ENCODE measurements around the gene PSAP. TPM values are rescaled to one million over a fixed set of nuclear protein-coding genes. Genes with fewer than 3 reads are reported as not detected.
"Not testable (repeated sequence)": the region's sequence is repeated elsewhere in the genome, so short reads cannot be mapped to it uniquely, and the experiment has no call there.

Gene PSAP
- total RNA-seq, 2 experiments from 2014 or later = 93.1 to 97.0 TPM

DNA sequence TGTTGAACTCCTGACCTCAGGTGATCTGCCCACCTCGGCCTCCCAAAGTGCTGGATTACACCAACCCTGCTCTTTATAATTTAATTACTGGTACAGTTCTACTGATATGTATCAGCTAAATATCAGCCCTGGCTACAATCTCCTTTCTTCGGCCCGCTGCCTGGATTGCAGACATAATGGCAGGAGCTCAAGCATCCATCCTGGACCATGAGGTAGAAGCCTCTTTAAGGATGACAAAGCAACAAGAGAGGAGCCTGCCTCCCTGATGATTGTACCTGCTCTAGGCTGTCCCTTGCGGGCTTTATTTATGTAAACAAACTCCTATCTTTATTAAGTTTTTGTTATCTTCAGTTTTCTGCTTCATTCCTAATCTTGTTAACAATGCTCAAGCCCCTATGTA lies 5.6 kb upstream of the PSAP start:
- no peak overlapping the region for H3K4me3 Mint-ChIP-seq
- peaks cover 8% of the 10 kb centered on the region for H3K4me1 Mint-ChIP-seq
- no peak for DNase-seq
- H3K9me3 Mint-ChIP-seq = no peaks in the 10 kb centered on the region
- no peak overlapping the region for H3K27ac Mint-ChIP-seq
- H3K27me3 Mint-ChIP-seq = no peaks in the 10 kb centered on the region
- H3K36me3 Mint-ChIP-seq = no peaks in the 10 kb centered on the region

DNA sequence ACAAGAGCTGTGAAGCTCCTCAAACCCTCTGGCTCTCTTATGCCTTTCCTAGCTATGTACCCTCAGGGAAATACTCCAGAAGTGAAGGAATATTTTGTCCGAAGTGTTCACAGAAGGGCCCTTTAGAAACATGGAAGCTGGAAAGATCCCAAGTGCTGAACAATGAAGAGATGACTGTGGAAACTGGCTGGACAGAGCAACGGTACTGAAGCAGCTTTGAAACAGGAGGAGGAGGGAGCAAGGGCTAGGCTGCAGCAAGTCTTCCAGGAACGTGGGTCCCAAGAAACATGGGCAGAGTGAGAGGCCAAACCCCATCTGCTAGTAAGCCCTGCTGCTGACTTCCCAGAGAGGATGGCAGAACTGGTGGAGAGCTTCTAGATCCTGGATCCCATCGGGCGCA lies 3.0 kb upstream of the PSAP start:
- no peaks in the 10 kb centered on the region for H3K9me3 Mint-ChIP-seq
- no peaks in the 10 kb centered on the region for H3K27me3 Mint-ChIP-seq
- peaks cover 19% of the 10 kb centered on the region for H3K4me1 Mint-ChIP-seq
- no peak for DNase-seq
- no peak overlapping the region for H3K4me3 Mint-ChIP-seq
- no peak overlapping the region for H3K27ac Mint-ChIP-seq
- peaks cover 3% of the 10 kb centered on the region for H3K36me3 Mint-ChIP-seq

DNA sequence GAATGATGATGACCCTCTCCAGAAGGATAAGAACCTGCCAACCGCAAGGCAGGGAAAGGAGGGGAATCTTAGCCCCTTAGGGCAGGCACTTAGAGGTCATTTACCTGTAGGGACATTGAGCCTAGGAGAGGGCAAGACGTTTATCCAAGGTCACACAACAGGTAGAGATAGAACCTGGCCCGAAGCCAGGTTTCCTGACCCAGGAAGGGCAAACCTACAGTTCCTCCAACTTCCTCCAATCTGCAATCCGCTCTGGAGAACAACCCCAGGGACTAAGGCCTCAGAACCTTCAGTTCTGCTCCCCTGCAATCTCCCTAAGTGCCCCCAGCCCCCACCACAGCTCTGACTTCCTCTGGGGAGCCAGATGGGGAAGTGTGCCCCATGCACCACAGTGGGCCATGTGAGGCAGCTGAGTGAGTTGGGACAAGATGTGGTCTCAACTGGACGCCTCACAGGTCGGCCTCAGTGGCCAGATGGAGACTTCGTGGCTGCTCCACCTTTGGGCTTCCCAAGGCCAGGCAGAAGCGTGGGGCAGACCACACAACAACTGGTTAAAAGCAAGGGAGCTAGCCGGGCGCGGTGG lies 1.4 kb upstream of the PSAP start:
- H3K36me3 Mint-ChIP-seq = peaks cover 8% of the 10 kb centered on the region
- no peaks in the 10 kb centered on the region for H3K9me3 Mint-ChIP-seq
- H3K27ac Mint-ChIP-seq = no peak overlapping the region
- no peak for DNase-seq
- peaks cover 32% of the 10 kb centered on the region for H3K4me1 Mint-ChIP-seq
- H3K4me3 Mint-ChIP-seq = no peak overlapping the region
- H3K27me3 Mint-ChIP-seq = no peaks in the 10 kb centered on the region

DNA sequence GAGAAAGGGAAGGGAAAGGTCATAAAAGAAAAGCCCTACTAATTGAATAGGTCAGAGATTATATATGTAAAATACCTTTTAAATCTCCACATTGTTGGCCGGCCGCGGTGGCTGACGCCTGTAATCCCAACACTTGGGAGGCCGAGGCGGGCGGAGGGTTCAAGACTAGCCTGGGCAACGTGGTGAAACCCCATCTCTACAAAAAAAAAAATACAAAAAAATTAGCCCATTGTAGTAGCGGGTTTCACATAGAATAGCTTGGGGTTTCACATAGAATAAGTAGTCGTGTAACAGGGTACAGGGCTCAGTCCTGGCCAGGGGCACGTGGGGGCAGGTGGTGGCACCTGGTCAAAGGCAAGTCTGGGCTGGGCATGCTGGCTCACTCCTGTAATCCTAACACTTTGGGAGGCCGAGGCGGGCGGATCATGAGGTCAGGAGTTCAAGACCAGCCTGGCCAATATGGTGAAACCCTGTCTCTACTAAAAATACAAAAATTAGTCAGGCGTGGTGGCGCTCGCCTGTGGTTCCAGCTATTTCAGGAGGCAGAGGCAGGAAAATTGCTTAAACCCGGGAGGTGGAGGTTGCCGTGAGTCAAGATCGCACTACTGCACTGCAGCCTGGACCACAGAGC lies 529 bp upstream of the PSAP start:
- not testable (repeated sequence) for H3K9me3 Mint-ChIP-seq, H3K36me3 Mint-ChIP-seq, H3K27me3 Mint-ChIP-seq, DNase-seq
- peak overlapping the region; percentile 89 for H3K4me3 Mint-ChIP-seq
- H3K27ac Mint-ChIP-seq = peak overlapping the region; percentile 80
- peaks cover 36% of the 10 kb centered on the region for H3K4me1 Mint-ChIP-seq

DNA sequence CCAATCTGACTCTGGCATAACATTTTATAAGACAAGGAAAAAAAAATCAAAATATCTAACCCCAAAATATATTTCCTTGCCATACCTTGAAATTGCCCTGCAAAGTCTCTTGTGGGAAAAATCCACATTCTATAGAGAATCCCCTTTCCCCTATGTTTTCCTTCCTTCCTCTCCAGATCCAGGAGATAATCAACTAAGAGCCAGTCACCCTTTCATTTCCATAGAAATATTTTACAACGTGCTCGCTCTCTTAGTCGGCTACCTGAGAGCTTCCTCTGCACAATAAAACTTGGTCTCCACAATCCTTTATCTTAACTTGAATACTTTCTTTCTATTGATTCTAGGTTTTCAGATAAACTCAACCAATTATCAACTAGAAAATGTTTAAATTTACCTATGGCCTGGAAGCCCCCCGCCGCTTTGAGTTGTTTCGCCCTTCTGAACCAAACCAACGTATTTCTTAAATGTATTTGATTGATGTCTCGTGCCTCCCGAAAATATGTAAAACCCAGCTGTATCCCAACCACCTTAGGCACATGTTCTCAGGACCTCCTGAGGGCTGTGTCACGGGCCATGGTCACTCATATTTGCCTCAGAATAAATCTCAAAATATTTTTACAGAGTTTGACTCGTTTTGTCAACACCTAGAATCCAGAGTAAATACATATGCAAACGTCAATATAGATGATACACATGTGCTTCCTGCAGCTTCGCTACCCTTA lies 869 bp downstream of the PSAP start:
- Mint-ChIP-seq H3K4me1 (peaks cover 46% of the 10 kb centered on the region), H3K36me3 (peaks cover 9% of the 10 kb centered on the region), H3K27ac (peak overlapping the region; percentile 80), H3K9me3 (no peaks in the 10 kb centered on the region), H3K4me3 (peak overlapping the region; percentile 89), H3K27me3 (no peaks in the 10 kb centered on the region)
- no peak for DNase-seq

DNA sequence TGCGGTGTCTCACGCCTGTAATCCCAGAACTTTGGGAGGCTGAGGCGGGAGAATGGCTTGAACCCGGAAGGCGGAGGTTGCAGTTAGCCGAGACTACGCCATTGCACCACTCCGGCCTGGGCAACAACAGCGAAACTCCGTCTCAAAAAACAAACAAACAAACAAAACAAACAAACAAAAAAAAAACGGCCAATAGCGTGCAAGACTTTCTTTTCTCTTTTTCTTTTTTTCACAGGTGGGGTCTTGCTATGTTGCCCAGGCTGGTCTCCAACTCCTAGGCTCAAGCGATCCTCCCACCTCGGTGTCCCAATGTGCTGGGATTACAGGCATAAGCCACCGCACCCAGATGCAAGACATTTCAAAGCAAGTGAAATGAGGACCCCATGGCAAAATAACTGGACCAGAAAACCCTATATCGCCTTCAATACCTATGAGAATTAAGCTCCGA lies 1.6 kb downstream of the PSAP start:
- Mint-ChIP-seq H3K4me3 (peak overlapping the region; percentile 89), H3K4me1 (peaks cover 50% of the 10 kb centered on the region), H3K9me3 (peaks cover 2% of the 10 kb centered on the region), H3K27me3 (no peaks in the 10 kb centered on the region), H3K27ac (peak overlapping the region; percentile 80), H3K36me3 (peaks cover 11% of the 10 kb centered on the region)
- DNase-seq = no peak

DNA sequence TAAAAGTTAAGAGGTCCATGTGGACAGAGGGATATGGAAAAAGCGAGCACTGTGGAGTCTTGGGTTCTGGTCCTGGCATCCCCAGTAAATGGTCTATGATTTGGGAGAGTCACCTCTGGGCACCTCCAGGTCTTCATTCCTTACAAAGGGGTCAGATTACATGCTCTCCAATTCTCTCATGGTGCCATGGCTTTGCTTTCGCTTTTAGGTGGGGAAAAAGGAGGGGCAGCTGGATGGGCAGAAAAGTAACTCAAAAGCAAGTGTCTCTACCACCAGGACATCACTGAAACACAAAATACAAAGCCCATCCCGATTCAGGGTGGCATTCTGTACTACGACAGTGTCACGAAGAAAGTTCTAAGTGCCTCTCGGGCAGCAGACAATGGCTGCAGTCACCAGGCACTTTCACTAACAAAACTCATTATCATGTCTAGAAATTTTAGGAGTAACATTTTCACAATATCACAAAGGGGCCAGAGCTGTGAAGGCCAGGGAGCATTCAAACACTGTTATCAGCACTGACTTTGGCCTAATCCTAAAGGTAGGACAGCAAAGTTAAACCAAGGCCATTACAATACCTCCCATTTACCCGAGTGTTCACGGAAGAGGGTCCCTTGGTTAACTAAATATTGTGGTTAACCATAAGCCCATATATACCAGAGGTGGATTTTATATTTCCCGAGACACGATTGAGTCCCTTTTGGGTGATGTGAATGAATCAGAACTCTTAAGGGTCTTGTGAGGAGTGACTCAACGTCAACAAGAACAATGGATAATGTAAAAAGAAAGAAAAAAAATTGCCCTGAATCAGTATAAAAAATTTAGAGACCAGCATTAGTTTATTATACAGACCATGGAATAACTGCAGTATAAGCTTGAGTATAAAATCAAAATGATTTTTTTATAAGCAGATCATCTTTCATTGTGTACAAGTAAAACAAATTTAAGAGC lies 2.5 kb downstream of the PSAP start:
- no peaks in the 10 kb centered on the region for H3K27me3 Mint-ChIP-seq

DNA sequence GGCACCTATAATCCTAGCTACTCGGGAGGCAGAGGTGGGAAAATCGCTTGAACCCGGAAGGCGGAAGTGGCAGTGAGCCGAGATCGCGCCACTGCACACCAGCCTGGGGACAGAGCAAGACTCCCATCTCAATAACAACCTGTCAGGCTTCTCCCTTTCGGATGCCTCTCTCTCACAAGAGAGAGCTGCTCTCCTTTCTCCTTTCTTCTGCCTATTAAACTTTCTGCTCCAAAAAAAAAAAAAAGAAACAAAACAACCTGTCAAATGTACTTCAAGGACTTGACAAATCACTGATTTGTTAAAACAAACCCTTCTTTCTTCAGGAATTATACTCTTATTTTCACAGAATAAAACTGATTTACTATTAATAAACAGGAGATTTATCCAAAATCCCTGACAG lies 3.6 kb downstream of the PSAP start:
- Mint-ChIP-seq H3K27me3 (no peaks in the 10 kb centered on the region), H3K4me1 (peaks cover 68% of the 10 kb centered on the region), H3K27ac (no peak overlapping the region), H3K9me3 (peaks cover 2% of the 10 kb centered on the region), H3K4me3 (no peak overlapping the region), H3K36me3 (peaks cover 11% of the 10 kb centered on the region)
- DNase-seq = no peak

More for the DNA sequence above, 2.5 kb downstream of the PSAP start:
- peaks cover 2% of the 10 kb centered on the region for H3K9me3 Mint-ChIP-seq
- DNase-seq = no peak
- no peak overlapping the region for H3K27ac Mint-ChIP-seq
- peak overlapping the region; percentile 43 for H3K4me3 Mint-ChIP-seq
- H3K36me3 Mint-ChIP-seq = peaks cover 11% of the 10 kb centered on the region
- peaks cover 57% of the 10 kb centered on the region for H3K4me1 Mint-ChIP-seq

DNA sequence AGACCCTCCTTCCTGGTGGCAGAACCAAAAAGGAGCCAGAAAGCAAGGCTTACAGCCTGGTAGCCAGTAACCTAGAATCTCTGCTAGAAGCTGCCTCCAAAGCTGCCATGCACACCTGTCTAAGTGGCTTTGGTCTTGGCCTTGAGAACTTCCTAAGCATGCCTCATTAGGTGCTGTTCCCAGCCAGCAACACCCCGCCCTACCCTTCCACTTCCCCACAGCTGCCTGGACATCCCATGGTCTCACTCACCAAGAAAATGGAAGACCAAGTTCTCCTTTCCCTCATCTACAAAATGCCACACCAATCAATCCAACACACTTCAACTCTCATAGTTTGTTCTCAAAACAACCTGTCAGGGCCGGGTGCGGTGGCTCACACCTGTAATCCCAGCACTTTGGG lies 4.2 kb downstream of the PSAP start:
- H3K9me3 Mint-ChIP-seq = peaks cover 2% of the 10 kb centered on the region
- H3K36me3 Mint-ChIP-seq = peaks cover 11% of the 10 kb centered on the region
- peaks cover 71% of the 10 kb centered on the region for H3K4me1 Mint-ChIP-seq
- no peak overlapping the region for H3K4me3 Mint-ChIP-seq
- H3K27me3 Mint-ChIP-seq = no peaks in the 10 kb centered on the region
- no peak overlapping the region for H3K27ac Mint-ChIP-seq
- no peak for DNase-seq

DNA sequence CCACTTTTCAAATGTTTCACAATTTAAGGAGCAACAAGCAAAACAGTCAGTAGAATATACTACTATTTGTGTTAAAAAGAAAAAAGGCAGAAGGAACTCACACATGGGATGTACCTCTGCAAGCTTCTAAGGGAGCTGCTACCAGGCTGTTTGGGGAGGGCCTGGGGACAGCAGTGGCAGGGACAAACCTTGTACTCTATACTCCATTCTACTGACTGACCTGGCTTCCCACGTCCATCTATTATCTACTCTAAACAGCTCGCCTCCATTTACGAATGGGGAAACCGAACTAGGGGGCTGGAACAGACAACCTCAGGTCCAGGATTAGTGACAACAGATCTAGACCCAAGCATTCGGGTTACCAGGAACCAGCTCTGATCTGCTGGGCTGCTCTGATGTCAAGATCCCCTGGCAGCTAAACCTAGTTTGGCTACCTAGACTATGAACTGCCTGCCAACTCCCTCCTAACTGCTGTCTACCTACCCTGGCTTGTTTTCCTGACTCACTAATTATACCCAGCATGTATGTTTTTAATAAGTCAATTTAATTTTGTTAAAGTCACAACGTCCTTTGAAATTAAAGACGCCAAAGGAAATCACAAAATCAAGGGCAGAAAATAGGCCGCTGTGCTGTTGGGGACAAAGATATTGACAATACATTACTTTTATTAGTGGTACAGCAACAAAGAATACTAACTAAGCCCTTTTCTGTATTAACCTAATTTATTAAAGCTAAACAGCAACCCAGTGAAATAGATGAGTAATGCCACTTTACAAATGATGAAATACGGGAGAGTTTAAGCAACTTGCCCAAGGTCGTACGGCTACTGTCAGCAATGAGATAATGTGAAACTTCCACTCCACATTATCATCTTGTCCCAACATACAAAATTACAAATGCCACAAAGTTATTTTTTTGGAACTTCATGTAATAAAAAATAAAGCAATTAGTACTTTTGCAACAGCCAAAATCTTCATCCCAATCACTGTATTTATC lies 5.3 kb downstream of the PSAP start:
- no peak for DNase-seq
- no peak overlapping the region for H3K4me3 Mint-ChIP-seq
- H3K27me3 Mint-ChIP-seq = no peaks in the 10 kb centered on the region
- peaks cover 2% of the 10 kb centered on the region for H3K9me3 Mint-ChIP-seq
- H3K4me1 Mint-ChIP-seq = peaks cover 70% of the 10 kb centered on the region
- peaks cover 11% of the 10 kb centered on the region for H3K36me3 Mint-ChIP-seq
- no peak overlapping the region for H3K27ac Mint-ChIP-seq

DNA sequence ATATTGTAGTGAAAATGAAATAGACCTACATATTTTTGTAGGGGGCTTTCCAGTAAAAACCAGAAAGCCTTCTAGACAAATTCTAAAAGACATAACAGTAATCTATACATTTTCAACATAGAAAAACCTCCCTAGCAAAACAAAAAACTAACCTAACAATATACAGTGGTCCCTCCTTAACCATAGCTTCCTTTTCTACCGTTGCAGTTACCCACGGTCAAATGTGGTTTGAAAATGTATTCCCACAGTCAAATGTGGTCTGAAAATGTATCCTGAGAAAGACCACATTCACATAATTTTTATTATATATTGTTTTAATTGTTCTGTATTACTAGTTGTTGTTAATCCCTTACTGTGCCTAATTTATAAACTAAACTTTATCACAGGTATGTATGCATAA lies 6.4 kb downstream of the PSAP start:
- H3K4me3 Mint-ChIP-seq = no peak overlapping the region
- peaks cover 72% of the 10 kb centered on the region for H3K4me1 Mint-ChIP-seq
- DNase-seq = no peak
- H3K27me3 Mint-ChIP-seq = no peaks in the 10 kb centered on the region
- H3K36me3 Mint-ChIP-seq = peaks cover 8% of the 10 kb centered on the region
- no peak overlapping the region for H3K27ac Mint-ChIP-seq
- H3K9me3 Mint-ChIP-seq = peaks cover 2% of the 10 kb centered on the region

DNA sequence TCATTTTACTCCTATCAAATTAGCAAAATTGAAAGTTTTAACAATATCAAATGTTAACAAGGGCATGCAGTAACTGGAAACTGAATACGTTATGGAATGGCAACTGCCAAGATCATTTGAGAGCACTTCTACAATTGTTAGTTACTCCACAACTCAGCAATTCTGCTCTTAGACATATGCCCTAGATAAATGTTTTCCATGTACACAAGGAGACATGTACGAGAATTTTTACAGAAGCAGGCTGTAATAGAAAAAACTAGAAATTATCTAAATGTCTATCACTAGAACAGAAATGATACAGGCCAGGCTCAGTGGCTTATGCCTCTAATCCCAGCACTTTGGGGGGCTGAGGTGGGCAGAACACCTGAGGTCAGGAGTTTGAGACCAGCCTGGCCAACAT lies 7.0 kb downstream of the PSAP start:
- Mint-ChIP-seq H3K36me3 (peaks cover 8% of the 10 kb centered on the region), H3K4me3 (no peak overlapping the region), H3K27me3 (no peaks in the 10 kb centered on the region), H3K27ac (no peak overlapping the region), H3K4me1 (peaks cover 70% of the 10 kb centered on the region), H3K9me3 (peaks cover 2% of the 10 kb centered on the region)
- DNase-seq = no peak

DNA sequence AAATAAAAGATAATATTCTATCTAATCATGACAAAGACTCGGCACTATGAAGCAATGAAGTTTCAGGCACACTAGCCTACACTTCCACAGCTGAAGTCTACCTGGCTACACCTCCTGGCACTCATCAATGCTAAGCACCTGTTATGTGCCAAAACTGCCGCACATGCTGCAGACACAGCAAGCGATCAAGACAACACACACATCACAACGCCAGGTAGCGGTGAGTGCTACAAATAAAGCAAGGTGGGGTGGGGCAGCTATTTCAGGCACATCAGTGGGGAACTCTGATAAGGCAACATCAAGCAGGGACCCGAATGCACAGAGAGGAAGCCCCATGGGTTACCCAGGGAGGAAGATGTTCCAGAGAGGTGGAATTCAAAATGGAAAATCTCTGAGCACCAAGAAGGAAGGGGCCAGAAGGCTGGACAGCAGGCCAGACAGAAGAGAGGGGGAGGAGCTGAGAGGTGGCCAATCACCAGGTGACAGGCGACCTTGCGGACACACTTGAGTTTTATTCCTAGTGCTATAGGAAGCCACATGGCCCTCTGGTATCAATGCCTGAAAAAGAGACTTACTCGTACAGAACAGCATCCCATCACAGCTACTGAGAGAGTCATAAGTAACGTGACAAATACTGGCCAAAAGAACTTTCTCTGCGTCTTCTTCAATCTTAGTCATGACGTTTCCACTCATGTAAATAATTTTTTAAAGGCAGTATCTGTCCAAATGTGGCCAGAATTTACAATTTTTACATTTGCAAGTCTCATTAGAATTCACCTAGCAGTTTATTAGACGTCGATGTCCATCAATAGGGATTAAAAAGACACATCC lies 8.0 kb downstream of the PSAP start:
- H3K36me3 Mint-ChIP-seq = peaks cover 3% of the 10 kb centered on the region
- H3K27ac Mint-ChIP-seq = no peak overlapping the region
- DNase-seq = no peak
- peaks cover 70% of the 10 kb centered on the region for H3K4me1 Mint-ChIP-seq
- no peak overlapping the region for H3K4me3 Mint-ChIP-seq
- no peaks in the 10 kb centered on the region for H3K27me3 Mint-ChIP-seq
- H3K9me3 Mint-ChIP-seq = peaks cover 2% of the 10 kb centered on the region

All from activated naive CD8-positive, alpha-beta T cell treated with anti-CD3 and anti-CD28 coated beads for 36 hours (primary cell).